ENCODE results near the gene TAF12. TPM values are rescaled to one million over a fixed set of nuclear protein-coding genes. Genes with fewer than 3 reads are reported as not detected.
A peak's percentile ranks its signal among the peaks of the same experiment; 100 is the strongest.
"Not testable (repeated sequence)": the region's sequence is repeated elsewhere in the genome, so short reads cannot be mapped to it uniquely, and the experiment has no call there.

TAF12 gene
- total RNA-seq, 2 donors from 2014 or later = 20.9 to 35.7 TPM

DNA sequence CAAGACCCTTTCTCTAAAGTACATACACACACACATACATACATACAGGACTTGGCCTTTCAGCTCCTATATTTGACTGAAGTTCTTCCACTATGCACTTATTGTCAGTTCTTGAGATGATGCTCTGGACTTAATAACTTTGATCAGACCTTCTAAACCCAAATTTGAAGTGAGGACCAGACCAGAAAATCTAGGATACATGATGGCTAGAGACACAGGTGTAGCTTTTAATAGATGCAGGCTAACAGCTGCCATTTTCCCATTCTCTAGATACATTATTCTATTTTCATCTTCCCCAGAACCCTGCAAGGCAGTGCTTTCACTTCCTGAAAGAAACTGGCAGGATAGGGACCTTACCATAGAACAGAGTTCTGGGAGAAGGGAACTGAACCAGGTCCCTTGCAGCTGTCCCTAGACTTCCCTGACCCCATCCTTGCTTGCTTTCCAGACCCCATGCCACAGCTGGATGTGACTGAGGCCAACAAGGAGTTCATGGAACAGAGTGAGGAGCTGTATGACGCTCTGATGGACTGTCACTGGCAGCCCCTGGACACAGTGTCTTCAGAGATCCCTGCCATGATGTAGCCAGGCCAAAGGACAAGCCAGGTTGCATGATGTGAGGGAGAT lies 65.7 kb downstream of the TAF12 start:
- Mint-ChIP-seq H3K27ac (peak overlapping the region; percentile 64 to 96), H3K36me3 (peaks cover 36 to 40% of the 10 kb centered on the region in 2 donors), H3K9me3 (no peaks in the 10 kb centered on the region)
- DNase-seq (ENCODE audit: low spot score in 2 of 2) = no peak
- ATAC-seq = no peak

DNA sequence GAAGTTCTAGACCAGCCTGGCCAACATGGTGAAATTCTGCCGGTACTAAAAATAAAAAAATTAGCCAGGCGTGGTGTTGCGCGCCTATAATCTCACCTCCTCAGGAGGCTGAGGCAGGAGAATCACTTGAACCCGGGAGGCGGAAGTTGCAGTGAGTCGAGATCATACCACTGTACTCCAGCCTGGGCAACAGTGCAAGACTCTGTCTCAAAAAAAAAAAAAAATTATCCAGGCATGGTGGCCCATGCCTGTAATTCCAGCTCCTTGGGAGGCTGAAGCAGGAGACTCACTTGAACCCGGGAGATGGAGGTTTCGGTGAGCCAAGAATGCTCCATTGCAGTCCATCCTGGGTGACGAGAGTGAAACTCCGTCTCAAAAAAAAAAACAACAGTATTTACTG lies 69.3 kb downstream of the TAF12 start:
- peaks cover 7 to 16% of the 10 kb centered on the region in 2 donors for H3K36me3 Mint-ChIP-seq
- no peak for ATAC-seq
- no peak overlapping the region for H3K27ac Mint-ChIP-seq
- no peaks in the 10 kb centered on the region for H3K9me3 Mint-ChIP-seq
- no peak for DNase-seq (ENCODE audit: low spot score in 2 of 2)

DNA sequence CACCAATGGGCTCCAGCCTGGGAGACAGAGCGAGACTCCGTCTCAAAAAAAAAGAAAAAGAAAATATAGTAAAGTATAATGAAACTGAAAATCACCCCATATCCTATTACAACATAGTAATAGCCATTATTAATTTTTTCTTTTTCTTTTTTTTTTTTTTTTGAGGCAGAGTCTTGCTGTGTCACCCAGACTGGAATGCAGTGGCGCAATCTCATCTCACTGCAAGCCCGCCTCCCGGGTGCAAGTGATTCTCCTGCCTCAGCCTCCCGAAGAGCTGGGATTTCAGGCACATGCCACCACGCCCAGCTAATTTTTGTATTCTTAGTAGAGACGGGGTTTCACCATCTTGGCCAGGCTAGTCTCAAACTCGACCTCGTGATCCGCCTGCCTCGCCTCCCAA lies 70.0 kb downstream of the TAF12 start:
- not testable (repeated sequence) for ATAC-seq; DNase-seq (ENCODE audit: low spot score in 2 of 2); H3K27ac Mint-ChIP-seq; H3K9me3 Mint-ChIP-seq
- H3K36me3 Mint-ChIP-seq = peaks cover 8 to 15% of the 10 kb centered on the region in 2 donors

DNA sequence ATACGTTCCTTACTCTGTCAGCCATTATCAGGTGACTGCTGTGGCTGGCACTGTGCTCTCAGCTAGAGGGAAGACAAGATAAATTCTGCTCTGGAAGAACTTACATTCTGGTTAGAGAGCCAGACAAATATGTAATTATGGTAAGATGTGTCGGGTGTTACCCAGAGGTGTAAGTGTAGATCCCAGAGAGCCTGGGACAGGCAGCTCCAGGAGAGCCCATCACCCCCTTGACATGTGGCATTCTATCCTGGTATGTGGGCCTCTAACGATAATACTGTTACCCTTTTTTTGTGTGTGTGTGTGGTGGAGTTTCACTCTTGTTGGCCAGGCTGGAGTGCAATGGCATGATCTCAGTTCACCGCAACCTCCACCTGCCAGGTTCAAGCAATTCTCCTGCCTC lies 71.0 kb downstream of the TAF12 start:
- Mint-ChIP-seq H3K9me3 (no peaks in the 10 kb centered on the region), H3K36me3 (peaks cover 9 to 15% of the 10 kb centered on the region in 2 donors), H3K27ac (peak overlapping the region in 1 of 2 donors; percentile 72)
- DNase-seq (ENCODE audit: low spot score in 2 of 2) (no peak), ATAC-seq (no peak)

DNA sequence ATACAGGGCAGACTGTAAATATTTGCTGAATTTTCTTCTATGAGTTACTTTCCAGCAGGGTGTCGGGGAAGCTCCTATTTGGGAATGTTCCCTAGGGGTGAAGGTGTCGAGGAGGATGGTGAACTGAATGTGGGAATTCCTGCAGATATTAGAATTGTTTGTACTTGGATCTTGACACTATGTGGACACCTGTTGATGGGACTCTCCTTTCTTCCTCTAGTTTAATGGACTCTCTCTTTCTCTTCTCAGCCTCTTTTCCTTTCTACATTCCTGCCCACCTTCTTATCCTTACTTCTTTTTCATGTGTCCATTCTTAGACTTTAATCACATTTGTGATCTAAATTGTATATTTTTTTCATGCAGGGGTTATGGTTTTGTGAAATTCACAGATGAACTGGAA lies 75.9 kb downstream of the TAF12 start:
- ATAC-seq (no peak), DNase-seq (ENCODE audit: low spot score in 2 of 2) (no peak)
- Mint-ChIP-seq H3K9me3 (no peaks in the 10 kb centered on the region), H3K36me3 (peaks cover 9 to 25% of the 10 kb centered on the region in 2 donors), H3K27ac (no peak overlapping the region)

DNA sequence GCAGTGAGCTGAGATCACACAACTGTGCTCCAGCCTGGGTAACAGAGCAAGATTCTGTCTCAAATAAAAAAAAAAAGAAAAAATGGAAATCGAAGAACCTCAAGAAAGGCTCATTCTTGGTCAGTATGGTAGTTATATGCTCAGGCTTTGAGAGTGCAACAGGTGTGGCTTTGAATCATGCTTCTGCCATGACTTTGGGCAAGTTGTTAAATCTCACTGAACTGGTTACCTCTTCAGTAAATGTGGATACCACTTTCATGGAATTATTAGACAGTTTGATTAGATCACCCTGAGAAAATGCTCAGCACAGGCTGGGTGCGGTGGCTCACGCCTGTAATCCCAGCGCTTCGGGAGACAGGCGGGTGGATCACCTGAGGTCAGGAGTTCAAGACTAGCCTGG lies 77.1 kb downstream of the TAF12 start:
- no peaks in the 10 kb centered on the region for H3K9me3 Mint-ChIP-seq
- H3K36me3 Mint-ChIP-seq = peaks cover 13 to 21% of the 10 kb centered on the region in 2 donors
- ATAC-seq = no peak
- no peak for DNase-seq (ENCODE audit: low spot score in 2 of 2)
- H3K27ac Mint-ChIP-seq = no peak overlapping the region

DNA sequence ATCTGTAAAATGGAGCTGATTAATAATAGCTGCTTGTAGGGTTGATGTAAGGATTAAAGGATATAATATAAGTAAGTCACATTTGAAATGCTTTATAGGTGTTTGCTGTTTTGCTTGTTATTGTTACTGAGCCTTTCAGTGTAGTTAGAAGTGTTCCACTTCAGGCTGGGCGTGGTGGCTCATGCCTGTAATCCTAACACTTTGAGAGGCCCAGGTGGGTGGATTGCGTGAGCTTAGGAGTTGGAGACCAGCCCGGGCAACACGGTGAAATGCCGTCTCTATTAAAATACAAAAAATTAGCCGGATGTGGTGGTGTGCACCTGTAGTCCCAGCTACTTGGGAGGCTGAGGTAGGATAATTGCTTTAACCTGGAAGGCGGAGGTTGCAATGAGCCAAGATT lies 77.8 kb downstream of the TAF12 start:
- ATAC-seq (no peak), DNase-seq (ENCODE audit: low spot score in 2 of 2) (no peak)
- Mint-ChIP-seq H3K9me3 (no peaks in the 10 kb centered on the region), H3K27ac (peak overlapping the region in 1 of 2 donors; percentile 77), H3K36me3 (peaks cover 13 to 21% of the 10 kb centered on the region in 2 donors)

DNA sequence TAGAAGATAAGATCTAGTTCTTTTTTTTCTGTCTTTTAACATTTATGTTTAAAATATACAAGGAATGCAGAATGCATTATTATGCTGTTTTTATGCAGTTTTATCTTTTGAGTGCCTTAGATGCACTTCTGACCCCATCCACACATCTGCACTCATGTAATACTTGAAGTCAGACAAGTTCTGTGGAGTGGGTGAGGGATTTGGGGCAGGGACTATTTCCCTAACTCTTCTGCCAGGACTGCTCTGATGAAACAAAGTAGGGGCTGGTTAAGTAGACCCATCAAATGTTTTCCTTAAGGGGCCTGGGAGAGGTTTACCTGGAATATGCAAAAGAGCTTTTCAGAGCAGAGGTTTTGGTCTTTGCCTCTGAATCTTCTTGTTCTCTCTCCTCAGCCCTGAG lies 78.6 kb downstream of the TAF12 start:
- no peak overlapping the region for H3K27ac Mint-ChIP-seq
- no peak for ATAC-seq
- no peak for DNase-seq (ENCODE audit: low spot score in 2 of 2)
- peaks cover 13 to 21% of the 10 kb centered on the region in 2 donors for H3K36me3 Mint-ChIP-seq
- no peaks in the 10 kb centered on the region for H3K9me3 Mint-ChIP-seq

DNA sequence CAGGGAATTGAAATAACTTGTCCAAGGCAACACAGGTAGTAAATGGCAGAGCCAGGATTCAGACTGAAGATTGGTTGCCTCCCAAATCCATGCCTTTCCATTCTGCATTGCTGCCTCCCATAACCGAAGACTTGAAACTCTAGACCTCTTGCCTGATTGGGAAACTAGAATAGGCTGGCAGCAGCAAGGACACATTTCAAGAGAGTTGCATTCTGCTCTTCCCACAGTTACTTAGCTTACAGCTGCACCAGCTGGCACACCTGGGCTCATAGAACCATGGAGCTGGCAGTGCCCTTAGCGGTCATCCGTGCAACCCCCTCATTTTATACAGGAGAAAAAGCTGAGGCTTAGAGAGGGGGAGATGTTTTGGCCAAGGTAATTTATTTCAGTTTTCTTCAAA lies 82.0 kb downstream of the TAF12 start:
- peaks cover 4 to 9% of the 10 kb centered on the region in 2 donors for H3K36me3 Mint-ChIP-seq
- ATAC-seq = no peak
- no peaks in the 10 kb centered on the region for H3K9me3 Mint-ChIP-seq
- no peak for DNase-seq (ENCODE audit: low spot score in 2 of 2)
- peak overlapping the region in 1 of 2 donors; percentile 69 for H3K27ac Mint-ChIP-seq

Other genes starting within 250 kb of the TAF12 start
- 10 to 100 TPM; 90.1 to 98.2 TPM for gene RCC1, start 137.0 kb downstream of the TAF12 start, total RNA-seq
- 10 to 100 TPM; 64.8 to 73.4 TPM for gene TRNAU1AP, start 90.0 kb downstream of the TAF12 start, total RNA-seq
- under 1 TPM in 1 of 2 donors, not detected in 1; 0.21 TPM for gene RAB42, start 50.8 kb downstream of the TAF12 start, total RNA-seq
- gene RNU11, start 5.5 kb upstream of the TAF12 start, total RNA-seq = not detected
- gene GMEB1, start 25.7 kb upstream of the TAF12 start, total RNA-seq = 10 to 100 TPM; 18.9 to 26.7 TPM
- 10 to 100 TPM; 65.7 to 78.0 TPM for gene YTHDF2, start 93.9 kb upstream of the TAF12 start, total RNA-seq
- gene OPRD1, start 169.1 kb upstream of the TAF12 start, total RNA-seq = under 1 TPM in 1 of 2 donors, not detected in 1; 0.05 TPM

All from activated naive CD4-positive, alpha-beta T cell treated with anti-CD3 and anti-CD28 coated beads, Interleukin-2, amount 50 U/mL, for 72 hours (primary cell).